Kidney epithelial cell (primary cell): ENCODE data around the gene QKI. TPM values are rescaled to one million over a fixed set of nuclear protein-coding genes. Genes with fewer than 3 reads are reported as not detected.

Source experiments
- DNase-seq: peaks from one replicate; pipeline ENCODE4 v3.0.0-alpha.2; 2010; ENCODE audit warnings: low read depth
- H3K27me3 ChIP-seq: 2 replicates; pipeline ENCODE4 v1.6.0; 2011; ENCODE audit warnings: low read length; ENCODE audit not compliant: control insufficient read depth, insufficient read depth
- H3K36me3 ChIP-seq: 2 replicates; pipeline ENCODE4 v1.5.1; 2011; ENCODE audit warnings: low read length; ENCODE audit not compliant: control insufficient read depth, insufficient read depth
- H3K4me3 ChIP-seq: 2 replicates; pipeline ENCODE4 v1.5.1; 2011; ENCODE audit warnings: low read depth, mild to moderate bottlenecking, control low read depth, low read length
- total RNA-seq: library from RNA; depleted of rRNA; stranded (reverse); fragments of >200 nt; gene quantifications from 2 replicates; pipeline ENCODE4 v1.2.3, GENCODE V29; 2015
- TF ChIP-seq, protein P1 (sequence below): IDR thresholded peaks from 2 replicates; pipeline ENCODE4 v1.5.1; 2011; ENCODE audit warnings: mild to moderate bottlenecking, moderate library complexity, low read length, control low read depth, inconsistent platforms; ENCODE audit not compliant: insufficient read depth, poor library complexity, severe bottlenecking

The QKI gene
- total RNA-seq, 1 donor from 2014 or later: 173 TPM

DNA sequence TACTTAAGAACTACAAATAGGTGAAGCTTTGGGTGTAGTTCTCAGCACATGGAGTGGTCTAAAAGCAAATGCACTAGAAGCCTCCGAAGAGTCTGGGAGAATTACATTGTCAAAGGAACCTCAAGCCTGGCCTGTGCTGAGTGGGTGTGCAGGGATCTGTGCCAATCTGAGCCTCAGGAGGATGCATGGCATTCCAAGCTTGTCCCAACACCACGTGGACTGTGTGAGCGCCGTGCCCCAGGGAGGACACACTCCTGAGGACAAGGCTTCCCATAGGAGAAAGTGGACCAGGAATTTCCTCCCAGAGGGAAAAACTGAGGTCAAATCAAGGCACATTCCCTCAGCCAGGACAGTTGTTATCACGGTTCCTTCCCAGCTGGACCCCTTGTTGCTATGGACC is 185.8 kb downstream of the QKI start:
- DNase-seq: no peak
- no peaks in the 10 kb centered on the region for H3K36me3 ChIP-seq
- no peak overlapping the region for H3K4me3 ChIP-seq
- TF ChIP-seq, protein P1, sequence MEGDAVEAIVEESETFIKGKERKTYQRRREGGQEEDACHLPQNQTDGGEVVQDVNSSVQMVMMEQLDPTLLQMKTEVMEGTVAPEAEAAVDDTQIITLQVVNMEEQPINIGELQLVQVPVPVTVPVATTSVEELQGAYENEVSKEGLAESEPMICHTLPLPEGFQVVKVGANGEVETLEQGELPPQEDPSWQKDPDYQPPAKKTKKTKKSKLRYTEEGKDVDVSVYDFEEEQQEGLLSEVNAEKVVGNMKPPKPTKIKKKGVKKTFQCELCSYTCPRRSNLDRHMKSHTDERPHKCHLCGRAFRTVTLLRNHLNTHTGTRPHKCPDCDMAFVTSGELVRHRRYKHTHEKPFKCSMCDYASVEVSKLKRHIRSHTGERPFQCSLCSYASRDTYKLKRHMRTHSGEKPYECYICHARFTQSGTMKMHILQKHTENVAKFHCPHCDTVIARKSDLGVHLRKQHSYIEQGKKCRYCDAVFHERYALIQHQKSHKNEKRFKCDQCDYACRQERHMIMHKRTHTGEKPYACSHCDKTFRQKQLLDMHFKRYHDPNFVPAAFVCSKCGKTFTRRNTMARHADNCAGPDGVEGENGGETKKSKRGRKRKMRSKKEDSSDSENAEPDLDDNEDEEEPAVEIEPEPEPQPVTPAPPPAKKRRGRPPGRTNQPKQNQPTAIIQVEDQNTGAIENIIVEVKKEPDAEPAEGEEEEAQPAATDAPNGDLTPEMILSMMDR: no peak
- no peaks in the 10 kb centered on the region for H3K27me3 ChIP-seq

DNA sequence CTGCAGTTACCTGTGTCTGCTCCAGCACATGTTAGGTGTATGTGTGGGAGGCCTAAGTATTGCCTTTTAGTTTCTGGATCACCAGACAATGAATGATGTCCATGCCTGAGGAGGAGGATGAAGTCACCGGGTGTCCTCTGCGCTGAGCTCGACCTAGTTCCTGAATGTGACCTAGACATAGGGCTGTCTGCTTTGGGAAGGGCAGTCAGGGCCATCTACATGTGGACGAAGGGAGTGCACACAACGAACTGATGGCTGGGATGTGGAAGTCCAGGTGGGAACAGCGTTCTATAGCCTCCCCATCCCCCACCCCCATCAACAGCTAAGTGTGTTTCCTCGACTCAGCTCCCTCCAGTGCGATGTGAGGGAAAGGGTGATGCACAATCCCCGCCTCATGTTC is 186.3 kb downstream of the QKI start:
- Histone ChIP-seq H3K36me3 (no peaks in the 10 kb centered on the region), H3K27me3 (no peaks in the 10 kb centered on the region), H3K4me3 (no peak overlapping the region)
- TF ChIP-seq, protein P1: no peak
- DNase-seq: no peak

DNA sequence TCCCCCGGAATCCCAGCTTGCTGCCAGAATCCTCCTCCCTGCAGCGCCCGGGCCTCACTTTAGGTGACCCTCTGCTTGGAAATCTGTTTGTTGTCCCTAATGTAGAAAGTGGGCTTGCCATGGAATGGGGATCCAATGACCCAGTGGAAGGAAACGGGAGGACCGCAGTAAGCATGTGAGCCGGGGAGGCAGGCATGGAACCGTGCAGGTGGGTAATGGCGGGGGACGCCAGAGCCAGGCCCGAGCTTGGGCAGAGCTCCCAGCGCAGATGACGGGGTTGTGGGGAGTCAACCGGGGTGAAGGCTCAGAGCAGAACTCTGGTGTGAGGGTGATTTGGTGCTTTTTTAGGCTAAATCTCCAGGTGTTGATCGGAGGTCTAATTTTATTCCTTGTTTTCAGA is 188.3 kb downstream of the QKI start:
- TF ChIP-seq, protein P1: no peak
- no peak overlapping the region for H3K4me3 ChIP-seq
- H3K27me3 ChIP-seq: no peaks in the 10 kb centered on the region
- no peak for DNase-seq
- H3K36me3 ChIP-seq: no peaks in the 10 kb centered on the region

DNA sequence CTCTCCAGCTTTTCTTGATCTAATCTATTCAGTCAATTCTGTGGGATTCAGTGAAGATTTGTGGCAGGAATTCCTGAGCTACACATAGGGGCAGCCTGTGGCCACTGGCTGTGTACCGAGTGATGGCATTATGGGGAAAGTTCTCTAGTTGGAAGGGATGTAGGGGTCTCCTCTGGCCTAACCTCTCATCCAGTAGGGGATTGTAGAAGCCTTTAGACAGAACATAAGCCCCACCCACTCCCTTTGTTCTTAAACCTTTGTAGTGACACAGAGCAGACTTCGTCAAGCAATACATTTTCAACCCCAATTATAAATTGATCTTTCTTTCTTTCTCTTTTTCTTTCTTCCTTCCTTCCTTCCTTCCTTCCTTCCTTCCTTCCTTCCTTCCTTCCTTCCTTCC is 188.9 kb downstream of the QKI start:
- Histone ChIP-seq H3K27me3 (no peaks in the 10 kb centered on the region), H3K4me3 (no peak overlapping the region), H3K36me3 (no peaks in the 10 kb centered on the region)
- TF ChIP-seq, protein P1: no peak
- DNase-seq: no peak

DNA sequence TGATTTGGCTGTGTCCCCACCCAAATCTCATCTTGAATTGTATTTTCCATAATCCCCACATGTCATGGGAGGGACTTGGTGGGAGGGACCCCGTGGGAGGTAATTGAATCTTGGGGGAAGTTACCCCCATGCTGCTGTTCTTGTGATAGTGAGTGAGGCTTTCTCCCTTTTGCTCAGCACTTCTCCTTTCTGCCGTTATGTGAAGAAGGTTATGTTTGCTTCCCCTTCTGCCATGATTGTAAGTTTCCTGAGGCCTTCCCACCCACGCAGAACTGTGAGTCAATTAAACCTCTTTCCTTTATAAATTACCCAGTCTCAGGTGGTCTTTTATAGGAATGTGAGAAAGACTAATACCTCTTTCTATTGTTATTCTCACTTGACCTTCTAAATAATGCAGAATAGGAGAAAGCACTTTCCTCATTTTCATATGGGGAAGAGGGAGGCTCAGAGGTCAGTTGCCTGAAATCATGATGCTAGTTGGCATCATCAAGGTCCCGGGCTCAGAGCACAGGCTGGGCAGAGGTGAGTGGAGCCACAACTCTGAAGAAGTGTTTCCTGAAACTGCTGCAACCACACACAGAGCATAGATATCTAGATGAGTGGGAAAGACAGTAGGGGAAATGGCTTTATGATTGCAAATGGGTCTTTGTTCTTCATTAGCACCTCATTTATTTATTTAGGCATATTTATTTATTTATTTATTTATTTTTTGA is 191.0 kb downstream of the QKI start:
- TF ChIP-seq, protein P1: no peak
- no peak overlapping the region for H3K4me3 ChIP-seq
- DNase-seq: no peak
- H3K27me3 ChIP-seq: no peaks in the 10 kb centered on the region
- H3K36me3 ChIP-seq: no peaks in the 10 kb centered on the region

DNA sequence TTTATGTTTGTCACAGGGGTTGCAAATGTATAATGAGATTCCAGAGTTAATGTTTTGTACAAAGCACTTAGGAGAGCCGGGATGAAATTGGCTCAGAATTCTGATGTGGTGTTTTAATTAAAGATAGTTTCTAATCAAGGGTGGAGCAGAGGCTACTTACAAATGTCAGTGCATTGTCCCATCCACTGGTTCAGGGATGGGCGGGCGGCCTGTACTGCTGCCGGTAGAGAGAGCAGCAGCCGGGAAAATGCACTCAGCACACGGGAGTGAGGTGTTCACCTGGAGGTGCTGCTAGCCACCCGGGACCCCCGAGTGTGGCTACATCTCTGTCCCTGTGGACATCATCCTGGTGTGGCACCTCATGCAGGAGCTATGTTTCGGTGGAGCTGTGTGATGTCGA is 193.3 kb downstream of the QKI start:
- H3K36me3 ChIP-seq: no peaks in the 10 kb centered on the region
- no peak for DNase-seq
- TF ChIP-seq, protein P1: no peak
- H3K4me3 ChIP-seq: no peak overlapping the region
- H3K27me3 ChIP-seq: no peaks in the 10 kb centered on the region
